PC-9 (cell line): ENCODE measurements around the gene EED.

ENCODE experiments used
- EZH2 ChIP-seq: fragments of 200-600 bp; sonication (generic); IDR thresholded peaks from 2 replicates; pipeline ENCODE4 v1.8.0; 2017; ENCODE audit warnings: antibody characterized with exemption, low read depth
- TF ChIP-seq, protein P1 (sequence below): fragments of 200-600 bp; sonication (generic); conservative IDR thresholded peaks from 2 replicates; pipeline ENCODE4 v1.6.1; 2017; ENCODE audit warnings: mixed run types, antibody characterized with exemption, mild to moderate bottlenecking, moderate library complexity

DNA sequence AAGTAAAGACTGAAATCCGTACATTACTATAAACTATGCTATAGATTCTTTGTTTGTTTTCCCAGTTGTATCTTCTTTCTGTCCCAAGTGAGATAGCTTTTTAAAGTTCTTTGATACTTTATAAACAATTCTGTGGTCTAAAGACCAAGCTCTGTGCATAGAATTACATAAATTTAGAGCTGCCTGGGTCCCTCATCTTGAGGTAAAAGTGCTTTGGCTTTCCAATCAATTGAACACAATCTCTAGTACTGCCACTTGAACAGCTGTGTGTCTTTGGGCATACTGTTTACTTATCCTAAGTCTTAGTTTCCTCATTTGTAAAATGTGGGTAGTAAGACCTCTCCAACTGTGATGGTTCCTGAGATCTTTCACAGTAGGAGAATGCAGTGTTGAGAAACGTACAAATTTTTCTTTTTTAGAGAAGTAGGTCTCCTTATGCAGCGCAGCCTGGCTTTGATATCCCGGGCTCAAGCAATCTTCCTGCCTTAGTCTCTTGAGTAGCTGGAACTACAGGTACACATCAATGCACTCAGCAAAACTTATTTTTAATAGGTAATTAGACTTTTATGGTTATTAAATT, 2.5 kb upstream of the EED start:
- TF ChIP-seq, protein P1, sequence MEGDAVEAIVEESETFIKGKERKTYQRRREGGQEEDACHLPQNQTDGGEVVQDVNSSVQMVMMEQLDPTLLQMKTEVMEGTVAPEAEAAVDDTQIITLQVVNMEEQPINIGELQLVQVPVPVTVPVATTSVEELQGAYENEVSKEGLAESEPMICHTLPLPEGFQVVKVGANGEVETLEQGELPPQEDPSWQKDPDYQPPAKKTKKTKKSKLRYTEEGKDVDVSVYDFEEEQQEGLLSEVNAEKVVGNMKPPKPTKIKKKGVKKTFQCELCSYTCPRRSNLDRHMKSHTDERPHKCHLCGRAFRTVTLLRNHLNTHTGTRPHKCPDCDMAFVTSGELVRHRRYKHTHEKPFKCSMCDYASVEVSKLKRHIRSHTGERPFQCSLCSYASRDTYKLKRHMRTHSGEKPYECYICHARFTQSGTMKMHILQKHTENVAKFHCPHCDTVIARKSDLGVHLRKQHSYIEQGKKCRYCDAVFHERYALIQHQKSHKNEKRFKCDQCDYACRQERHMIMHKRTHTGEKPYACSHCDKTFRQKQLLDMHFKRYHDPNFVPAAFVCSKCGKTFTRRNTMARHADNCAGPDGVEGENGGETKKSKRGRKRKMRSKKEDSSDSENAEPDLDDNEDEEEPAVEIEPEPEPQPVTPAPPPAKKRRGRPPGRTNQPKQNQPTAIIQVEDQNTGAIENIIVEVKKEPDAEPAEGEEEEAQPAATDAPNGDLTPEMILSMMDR = no peak
- no peak for TF ChIP-seq EZH2
